ENCODE data around the gene DOCK11. TPM values are rescaled to one million over a fixed set of nuclear protein-coding genes. Genes with fewer than 3 reads are reported as not detected.

DOCK11 gene
- total RNA-seq, 2 donors from 2014 or later: 4.9 to 15.8 TPM

DNA sequence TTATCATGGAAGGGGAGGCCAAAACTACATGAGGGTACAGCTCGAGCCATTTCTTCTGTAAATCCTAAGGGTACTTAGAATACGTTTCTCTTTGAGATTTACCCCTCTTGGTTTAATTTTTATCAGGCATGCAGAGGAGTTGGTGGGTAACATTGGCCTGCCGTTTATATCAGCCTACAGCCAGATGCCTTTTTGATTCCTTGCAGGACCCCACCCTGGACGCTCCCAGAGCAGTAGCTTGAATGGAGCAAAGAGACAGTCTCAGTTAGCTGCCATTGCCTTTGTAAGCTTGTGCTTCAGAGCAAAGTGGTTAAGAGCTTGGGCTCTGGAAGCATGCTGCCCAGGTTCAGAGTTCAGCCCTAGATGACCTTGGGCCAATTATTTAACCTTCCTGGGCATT, 9.0 kb downstream of the DOCK11 start:
- no peaks in the 10 kb centered on the region for H3K9me3 ChIP-seq
- WGBS, 2 donors: 68 to 80% methylated on average over 3 to 4 of the region's 4 CpGs
- no peak for DNase-seq
- no peak for ATAC-seq
- H3K4me3 ChIP-seq: no peak overlapping the region
- H3K27ac ChIP-seq: no peak overlapping the region
- TF ChIP-seq, protein P1, sequence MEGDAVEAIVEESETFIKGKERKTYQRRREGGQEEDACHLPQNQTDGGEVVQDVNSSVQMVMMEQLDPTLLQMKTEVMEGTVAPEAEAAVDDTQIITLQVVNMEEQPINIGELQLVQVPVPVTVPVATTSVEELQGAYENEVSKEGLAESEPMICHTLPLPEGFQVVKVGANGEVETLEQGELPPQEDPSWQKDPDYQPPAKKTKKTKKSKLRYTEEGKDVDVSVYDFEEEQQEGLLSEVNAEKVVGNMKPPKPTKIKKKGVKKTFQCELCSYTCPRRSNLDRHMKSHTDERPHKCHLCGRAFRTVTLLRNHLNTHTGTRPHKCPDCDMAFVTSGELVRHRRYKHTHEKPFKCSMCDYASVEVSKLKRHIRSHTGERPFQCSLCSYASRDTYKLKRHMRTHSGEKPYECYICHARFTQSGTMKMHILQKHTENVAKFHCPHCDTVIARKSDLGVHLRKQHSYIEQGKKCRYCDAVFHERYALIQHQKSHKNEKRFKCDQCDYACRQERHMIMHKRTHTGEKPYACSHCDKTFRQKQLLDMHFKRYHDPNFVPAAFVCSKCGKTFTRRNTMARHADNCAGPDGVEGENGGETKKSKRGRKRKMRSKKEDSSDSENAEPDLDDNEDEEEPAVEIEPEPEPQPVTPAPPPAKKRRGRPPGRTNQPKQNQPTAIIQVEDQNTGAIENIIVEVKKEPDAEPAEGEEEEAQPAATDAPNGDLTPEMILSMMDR (IDR thresholded peaks at IDR 0.05): no peak
- no peak for TF ChIP-seq POLR2A (IDR thresholded peaks at IDR 0.05)
- no peaks in the 10 kb centered on the region for H3K4me1 ChIP-seq
- no peaks in the 10 kb centered on the region for H3K36me3 ChIP-seq (replicated peaks in 1 of 2; ENCODE audit: insufficient read depth in 1 of 2, low read depth in 2 of 2)
- H3K27me3 ChIP-seq: no peaks in the 10 kb centered on the region
- intact Hi-C loops (cut with DNase I): no loop called here

DNA sequence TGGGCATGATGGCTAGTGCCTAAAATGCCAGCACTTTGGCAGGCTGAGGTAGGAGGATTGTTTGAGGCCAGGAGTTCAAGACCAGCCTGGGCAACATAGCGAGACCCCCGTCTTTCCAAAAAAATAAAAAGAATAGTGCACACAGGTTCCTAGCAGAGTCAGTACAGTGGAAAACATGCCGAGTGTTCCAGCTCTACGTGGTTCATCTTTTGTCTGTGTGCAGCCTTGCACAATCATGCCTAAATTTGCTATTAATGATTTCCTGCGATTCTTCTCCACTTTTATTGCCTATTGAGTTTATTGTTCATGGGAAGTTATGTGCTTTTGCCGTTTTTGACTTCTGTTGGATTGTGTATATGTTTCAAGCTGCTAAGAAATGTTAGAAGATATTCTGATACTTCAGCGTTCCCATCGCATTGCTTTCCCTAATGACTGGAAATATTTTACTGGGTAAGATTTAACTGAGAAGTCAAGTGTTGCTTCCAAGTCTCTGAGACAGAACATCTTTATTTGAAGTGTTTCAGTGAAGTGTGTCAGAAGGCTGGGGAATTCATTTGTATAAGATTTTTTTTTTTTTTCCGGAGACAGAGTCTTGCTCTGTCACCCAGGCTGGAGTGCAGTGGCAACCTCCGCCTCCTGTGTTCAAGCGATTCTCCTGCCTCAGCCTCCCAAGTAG, 11.3 kb downstream of the DOCK11 start:
- TF ChIP-seq, protein P1 (IDR thresholded peaks at IDR 0.05): no peak
- TF ChIP-seq POLR2A (IDR thresholded peaks at IDR 0.05): no peak
- intact Hi-C loops (cut with DNase I): no loop called here
- no peaks in the 10 kb centered on the region for H3K27me3 ChIP-seq
- ATAC-seq (no peak), DNase-seq (no peak)
- no peaks in the 10 kb centered on the region for H3K9me3 ChIP-seq
- WGBS, 2 donors: 56 to 81% methylated on average over 11 of the region's 11 CpGs
- H3K36me3 ChIP-seq (replicated peaks in 1 of 2; ENCODE audit: insufficient read depth in 1 of 2, low read depth in 2 of 2): no peaks in the 10 kb centered on the region
- H3K4me1 ChIP-seq: no peaks in the 10 kb centered on the region
- no peak overlapping the region for H3K4me3 ChIP-seq
- H3K27ac ChIP-seq: no peak overlapping the region

DNA sequence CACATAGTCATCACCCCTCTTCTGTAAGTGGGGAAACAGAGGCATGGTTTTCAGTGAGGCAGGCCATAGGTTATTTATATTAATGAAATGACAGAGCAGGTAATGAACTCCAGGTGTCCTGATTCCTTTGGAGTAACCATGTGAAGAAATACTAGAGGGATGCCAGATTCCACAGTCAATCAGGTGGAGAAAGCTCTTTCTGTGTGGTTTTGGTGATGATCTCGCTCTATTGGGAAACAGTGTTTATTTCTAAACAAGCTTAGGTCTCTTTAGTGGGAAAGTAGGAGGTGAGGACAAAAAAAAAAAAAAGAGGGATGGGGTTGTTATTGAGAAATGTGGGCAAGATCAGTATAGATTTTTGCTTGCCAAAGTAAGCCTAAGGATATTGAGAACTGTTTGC, 12.2 kb downstream of the DOCK11 start:
- no peak overlapping the region for H3K27ac ChIP-seq
- intact Hi-C loops (cut with DNase I): no loop called here
- no peaks in the 10 kb centered on the region for H3K36me3 ChIP-seq (replicated peaks in 1 of 2; ENCODE audit: insufficient read depth in 1 of 2, low read depth in 2 of 2)

DNA sequence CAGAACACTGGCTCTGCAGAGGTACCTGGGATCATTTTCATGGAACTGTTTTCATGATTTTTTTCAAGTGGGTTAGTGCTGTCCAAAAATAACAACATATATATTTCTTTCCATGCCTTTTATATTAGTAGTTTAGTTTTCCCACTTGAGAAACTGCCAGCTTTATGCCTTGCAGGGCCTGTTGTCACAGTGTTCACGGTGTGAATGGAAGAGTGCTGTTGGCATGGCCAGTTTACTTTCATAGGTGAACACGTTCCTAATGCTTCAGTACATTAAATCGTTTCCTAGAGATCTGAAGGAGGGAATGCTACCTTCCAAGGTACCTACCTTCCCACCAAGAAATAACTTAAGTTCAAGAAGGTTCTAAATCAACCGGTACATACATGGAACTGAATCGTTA, 12.6 kb downstream of the DOCK11 start:
- Histone ChIP-seq H3K27ac (no peak overlapping the region), H3K9me3 (no peaks in the 10 kb centered on the region), H3K4me3 (no peak overlapping the region), H3K36me3 (replicated peaks in 1 of 2; ENCODE audit: insufficient read depth in 1 of 2, low read depth in 2 of 2) (no peaks in the 10 kb centered on the region), H3K4me1 (no peaks in the 10 kb centered on the region), H3K27me3 (no peaks in the 10 kb centered on the region)
- ATAC-seq (no peak), DNase-seq (no peak)
- TF ChIP-seq, protein P1 (IDR thresholded peaks at IDR 0.05): no peak
- no peak for TF ChIP-seq POLR2A (IDR thresholded peaks at IDR 0.05)
- intact Hi-C loops (cut with DNase I): no loop called here
- 77 to 81% methylated on average over 5 of the region's 5 CpGs for WGBS, 2 donors

More for the DNA sequence above, 12.2 kb downstream of the DOCK11 start:
- Histone ChIP-seq H3K4me3 (no peak overlapping the region), H3K4me1 (no peaks in the 10 kb centered on the region), H3K9me3 (no peaks in the 10 kb centered on the region), H3K27me3 (no peaks in the 10 kb centered on the region)
- 100% methylated on average over 1 of the region's 1 CpG for WGBS, 2 donors
- DNase-seq: no peak
- no peak for ATAC-seq
- TF ChIP-seq, protein P1 (IDR thresholded peaks at IDR 0.05): no peak
- TF ChIP-seq POLR2A (IDR thresholded peaks at IDR 0.05): no peak

DNA sequence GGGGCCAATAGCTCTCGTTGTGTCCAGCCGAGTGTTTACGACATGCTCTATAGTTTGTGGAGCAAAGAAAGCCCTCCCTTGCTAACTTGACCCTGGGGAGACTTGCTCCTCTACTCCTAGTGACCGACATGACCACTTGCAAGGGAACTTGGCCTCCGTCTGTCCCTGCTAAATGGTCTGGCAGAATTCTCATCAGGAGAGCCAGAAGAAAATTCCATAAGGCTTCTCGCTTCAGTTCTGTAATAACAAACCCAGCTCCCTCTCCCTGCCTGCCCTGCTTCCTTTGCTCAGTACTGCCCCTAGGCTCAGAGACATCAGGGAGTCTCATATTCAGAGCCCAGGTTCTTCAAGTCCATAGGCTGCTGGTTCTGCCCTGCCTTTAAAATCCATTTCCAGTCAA, 13.0 kb downstream of the DOCK11 start:
- Histone ChIP-seq H3K9me3 (no peaks in the 10 kb centered on the region), H3K4me3 (no peak overlapping the region), H3K36me3 (replicated peaks in 1 of 2; ENCODE audit: insufficient read depth in 1 of 2, low read depth in 2 of 2) (no peaks in the 10 kb centered on the region), H3K4me1 (no peaks in the 10 kb centered on the region), H3K27ac (no peak overlapping the region), H3K27me3 (no peaks in the 10 kb centered on the region)
- ATAC-seq (no peak), DNase-seq (no peak)
- TF ChIP-seq POLR2A (IDR thresholded peaks at IDR 0.05): no peak
- TF ChIP-seq, protein P1 (IDR thresholded peaks at IDR 0.05): no peak
- 81 to 89% methylated on average over 3 to 6 of the region's 6 CpGs for WGBS, 2 donors
- intact Hi-C loops (cut with DNase I): no loop called here

All from body of pancreas (tissue), 4 donors.